CD1c-positive myeloid dendritic cell (primary cell): Measurements from ENCODE around the gene TEC.
A peak's percentile ranks its signal among the peaks of the same experiment; 100 is the strongest.
"Not testable (repeated sequence)": the region's sequence is repeated elsewhere in the genome, so short reads cannot be mapped to it uniquely, and the experiment has no call there.

Experiments used
- DNase-seq: peaks from one replicate; pipeline ENCODE4 v3.0.0-alpha.2; 2016; ENCODE audit errors: extremely low spot score

The TEC gene

GRCh38 chr4:48268956-48269860 is at the start of gene TEC:
TEC (minus strand) TSS chr4:48269838; CDS start chr4:48228614, 41,224 bp downstream.
- peak; percentile 65 for DNase-seq

- DNase-seq: peak; percentile 61
Measured at GRCh38 chr4:48315728-48316630, 46.3 kb upstream of the TEC start.

- not testable (repeated sequence) for DNase-seq
Measured at GRCh38 chr4:48314746-48315145, 45.1 kb upstream of the TEC start.

GRCh38 chr4:48311896-48312295 is 42.3 kb upstream of the TEC start:
- no peak for DNase-seq

GRCh38 chr4:48308901-48309300 is 39.3 kb upstream of the TEC start:
- no peak for DNase-seq

GRCh38 chr4:48307528-48307927 is 37.9 kb upstream of the TEC start:
- DNase-seq: no peak

GRCh38 chr4:48305508-48305907 is 35.9 kb upstream of the TEC start:
- no peak for DNase-seq

DNA sequence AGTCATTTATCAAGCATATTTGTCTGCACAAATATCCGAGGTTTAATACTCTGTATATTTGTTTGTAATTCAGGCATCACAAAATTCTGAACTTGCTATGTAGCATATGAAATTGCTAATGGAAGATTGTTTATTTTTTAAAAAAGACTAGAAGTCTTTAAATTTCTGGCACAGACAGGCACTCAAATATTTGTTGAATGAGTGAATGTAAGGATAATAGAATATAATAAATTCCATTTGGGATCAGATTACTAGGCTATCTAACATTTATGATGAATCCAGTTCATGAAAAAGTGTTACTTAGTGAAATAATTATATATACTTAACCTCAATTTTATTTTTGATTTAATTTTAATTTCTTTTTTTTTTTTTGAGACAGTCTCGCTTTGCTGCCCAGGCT is 30.4 kb upstream of the TEC start:
- DNase-seq: no peak

- no peak for DNase-seq
Measured at GRCh38 chr4:48299560-48299959, 29.9 kb upstream of the TEC start.

GRCh38 chr4:48297256-48297846 is 27.7 kb upstream of the TEC start:
- no peak for DNase-seq

GRCh38 chr4:48296365-48296764 is 26.7 kb upstream of the TEC start:
- no peak for DNase-seq

DNA sequence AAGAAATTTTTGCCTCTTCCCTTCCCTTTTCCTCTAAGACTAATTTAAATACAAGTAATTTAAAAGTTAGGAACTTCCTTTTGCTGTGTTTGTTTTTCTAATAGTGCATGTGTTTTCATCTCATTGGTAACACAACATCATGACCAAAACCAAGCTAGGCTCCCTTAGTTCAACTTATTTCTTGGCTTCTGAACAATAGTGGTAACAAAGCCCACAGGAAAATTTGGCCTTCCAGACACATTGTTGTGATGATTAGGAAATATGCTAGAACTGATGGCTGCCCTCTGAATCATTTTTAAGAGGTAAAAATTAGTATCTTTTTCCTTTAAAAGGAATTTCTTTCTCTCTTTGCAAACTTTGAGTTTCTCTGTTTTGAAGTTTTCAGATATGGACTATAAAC is 25.5 kb upstream of the TEC start:
- no peak for DNase-seq

DNA sequence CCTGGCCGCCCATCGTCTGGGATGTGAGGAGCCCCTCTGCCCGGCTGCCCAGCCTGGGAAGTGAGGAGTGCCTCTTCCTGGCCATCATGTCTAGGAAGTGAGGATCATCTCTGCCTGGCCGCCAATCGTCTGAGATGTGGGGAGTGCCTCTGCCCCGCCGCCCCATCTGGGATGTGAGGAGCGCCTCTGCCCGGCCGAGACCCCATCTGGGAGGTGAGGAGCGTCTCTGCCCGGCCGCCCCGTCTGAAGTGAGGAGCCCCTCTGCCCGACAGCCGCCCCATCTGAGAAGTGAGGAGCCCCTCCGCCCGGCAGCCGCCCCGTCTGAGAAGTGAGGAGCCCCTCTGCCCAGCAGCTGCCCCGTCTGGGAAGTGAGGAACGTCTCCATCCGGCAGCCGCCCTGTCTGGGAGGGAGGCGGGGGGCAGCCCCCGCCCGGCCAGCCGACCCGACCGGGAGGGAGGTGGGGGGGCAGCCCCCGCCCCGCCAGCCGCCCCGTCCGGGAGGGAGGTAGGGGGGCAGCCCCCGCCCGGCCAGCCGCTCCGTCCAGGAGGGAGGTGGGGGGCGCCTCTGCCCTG is 22.7 kb upstream of the TEC start:
- not testable (repeated sequence) for DNase-seq

- peak; percentile 30 for DNase-seq
Measured at GRCh38 chr4:48290146-48290772, 20.6 kb upstream of the TEC start.

GRCh38 chr4:48286060-48286459 is 16.4 kb upstream of the TEC start:
- not testable (repeated sequence) for DNase-seq

DNA sequence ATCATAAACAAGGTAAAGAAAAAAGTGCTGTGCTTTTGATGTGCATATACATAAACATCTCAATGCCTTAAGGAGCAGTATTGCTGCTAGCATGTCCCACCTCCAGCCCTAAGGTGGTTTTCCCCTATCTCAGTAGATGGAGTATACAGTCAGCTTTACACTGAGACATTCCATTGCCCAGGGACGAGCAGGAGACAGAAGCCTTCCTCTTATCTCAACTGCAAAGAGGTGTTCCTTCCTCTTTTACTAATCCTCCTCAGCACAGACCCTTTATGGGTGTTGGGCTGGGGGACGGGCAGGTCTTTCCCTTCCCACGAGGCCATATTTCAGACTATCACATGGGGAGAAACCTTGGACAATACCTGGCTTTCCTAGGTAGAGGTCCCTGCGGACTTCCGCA is 16.0 kb upstream of the TEC start:
- not testable (repeated sequence) for DNase-seq

DNA sequence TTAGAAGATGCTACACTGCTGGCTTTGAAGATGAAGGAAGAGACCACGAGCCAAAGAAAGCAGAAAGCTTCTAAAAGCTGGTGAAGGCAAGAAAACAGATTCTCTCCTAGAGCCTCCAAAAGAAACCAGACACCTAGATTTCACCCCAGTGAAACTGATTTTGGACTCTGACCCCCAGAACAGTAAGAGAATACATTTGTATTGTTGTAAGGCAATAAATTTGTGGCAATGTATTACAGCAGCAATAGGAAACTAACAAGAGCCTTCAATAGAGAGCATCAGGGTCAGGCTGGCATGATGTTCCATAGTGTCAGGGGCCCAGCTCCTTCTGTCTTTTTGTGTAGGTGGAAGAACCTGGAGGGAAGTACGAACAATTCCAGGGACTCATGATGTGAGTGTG is 6.0 kb upstream of the TEC start:
- no peak for DNase-seq

GRCh38 chr4:48275247-48275646 is 5.6 kb upstream of the TEC start:
- DNase-seq: peak; percentile 60

- no peak for DNase-seq
Measured at GRCh38 chr4:48271626-48272025, 2.0 kb upstream of the TEC start.

DNA sequence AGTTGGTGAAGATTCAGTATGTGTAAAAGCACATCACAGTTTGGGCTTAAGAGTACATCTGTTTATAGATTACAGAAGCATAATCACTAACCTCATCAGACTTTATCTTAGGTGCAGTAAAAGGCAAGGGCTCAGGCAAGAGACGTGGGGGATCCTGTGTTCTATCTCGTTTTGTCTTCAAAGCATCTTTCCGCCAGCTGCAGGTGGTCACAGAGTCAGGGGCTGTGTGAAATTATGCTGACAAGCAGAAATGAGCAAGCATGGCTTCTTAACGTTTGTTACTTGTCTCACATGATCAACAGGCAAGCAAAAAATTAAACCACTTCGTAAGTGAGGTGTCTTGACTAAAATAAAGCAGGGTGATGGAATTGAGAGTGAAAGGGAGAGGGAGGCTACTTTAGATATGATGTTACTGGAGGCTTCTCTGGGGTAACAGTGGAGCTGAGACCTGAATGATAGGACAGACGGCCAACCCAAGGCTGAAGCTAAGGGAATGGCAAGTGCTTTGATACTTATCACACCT is 1.4 kb upstream of the TEC start:
- DNase-seq: no peak

DNA sequence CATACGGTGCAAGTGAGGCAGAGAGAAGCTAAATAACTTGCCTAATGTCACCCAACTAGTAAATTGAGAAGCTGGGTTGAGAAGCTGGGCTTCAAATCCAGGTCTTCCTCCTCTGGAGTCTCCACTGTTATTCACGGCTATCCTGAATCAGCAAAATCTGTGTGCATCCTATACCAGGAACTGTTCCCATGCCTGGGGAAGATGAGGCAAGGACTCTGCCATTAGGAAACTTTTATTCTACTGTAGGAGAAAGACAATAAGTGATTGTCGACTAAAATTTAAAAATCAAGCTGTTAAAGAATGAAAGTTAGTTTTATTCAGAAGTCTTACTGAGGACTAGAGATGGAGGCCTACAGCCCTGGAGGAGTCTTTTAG is 872 bp upstream of the TEC start:
- DNase-seq: no peak
